HEK293 (cell line): ENCODE results near the gene CPNE2.

ENCODE experiments used
- HOXA7 ChIP-seq: sonication (generic); formaldehyde crosslinking; IDR thresholded peaks from 2 replicates; pipeline ENCODE4 v1.8.1; 2022; ENCODE audit warnings: missing genetic modification reagents, borderline replicate concordance
- HOXD13 ChIP-seq: sonication (generic); formaldehyde crosslinking; IDR thresholded peaks from 2 replicates; pipeline ENCODE4 v1.8.0; 2022; ENCODE audit warnings: missing genetic modification reagents, borderline replicate concordance
- KLF7 ChIP-seq: fragments of 450-650 bp; formaldehyde crosslinking; IDR thresholded peaks from 2 replicates; pipeline ENCODE4 v1.5.1; 2016; ENCODE audit warnings: missing biosample characterization, missing genetic modification characterization, borderline replicate concordance
- MYNN ChIP-seq: fragments of 450-650 bp; formaldehyde crosslinking; IDR thresholded peaks from 2 replicates; pipeline ENCODE4 v1.5.1; 2016; ENCODE audit warnings: missing biosample characterization, missing genetic modification characterization, borderline replicate concordance
- OSR2 ChIP-seq: fragments of 450-650 bp; formaldehyde crosslinking; IDR thresholded peaks from 2 replicates; pipeline ENCODE4 v1.5.1; 2016; ENCODE audit warnings: missing biosample characterization, missing genetic modification characterization
- PRDM6 ChIP-seq: fragments of 450-650 bp; formaldehyde crosslinking; IDR thresholded peaks from 2 replicates; pipeline ENCODE4 v1.5.1; 2017; ENCODE audit warnings: missing biosample characterization, missing genetic modification characterization
- SETDB1 ChIP-seq: IDR thresholded peaks from one replicate; pipeline ENCODE4 v1.6.1; 2017; ENCODE audit warnings: mild to moderate bottlenecking, low read length, moderate library complexity, mixed read lengths; ENCODE audit not compliant: insufficient read length
- TSHZ1 ChIP-seq: fragments of 450-650 bp; formaldehyde crosslinking; IDR thresholded peaks from 2 replicates; pipeline ENCODE4 v1.5.1; 2016; ENCODE audit warnings: missing biosample characterization, missing genetic modification characterization, borderline replicate concordance
- YY1 ChIP-seq: fragments of 450-650 bp; formaldehyde crosslinking; IDR thresholded peaks from 2 replicates; pipeline ENCODE4 v1.5.1; 2018; ENCODE audit warnings: missing biosample characterization, missing genetic modification characterization
- ZBTB1 ChIP-seq: fragments of 450-650 bp; formaldehyde crosslinking; IDR thresholded peaks from 2 replicates; pipeline ENCODE4 v1.5.1; 2016; ENCODE audit warnings: missing biosample characterization, missing genetic modification characterization
- ZBTB48 ChIP-seq: fragments of 450-650 bp; formaldehyde crosslinking; IDR thresholded peaks from 2 replicates; pipeline ENCODE4 v1.5.1; 2016; ENCODE audit warnings: missing biosample characterization, missing genetic modification characterization
- ZFP37 ChIP-seq: fragments of 450-650 bp; formaldehyde crosslinking; IDR thresholded peaks from 2 replicates; pipeline ENCODE4 v1.5.1; 2016; ENCODE audit warnings: missing biosample characterization, missing genetic modification characterization
- ZFP69B ChIP-seq: fragments of 450-650 bp; formaldehyde crosslinking; IDR thresholded peaks from 2 replicates; pipeline ENCODE4 v1.5.1; 2016; ENCODE audit warnings: missing biosample characterization, missing genetic modification characterization
- ZNF132 ChIP-seq: fragments of 450-650 bp; formaldehyde crosslinking; IDR thresholded peaks from 2 replicates; pipeline ENCODE4 v1.5.1; 2017; ENCODE audit warnings: missing biosample characterization, missing genetic modification characterization, borderline replicate concordance
- ZNF155 ChIP-seq: fragments of 450-650 bp; formaldehyde crosslinking; IDR thresholded peaks from 2 replicates; pipeline ENCODE4 v1.5.1; 2016; ENCODE audit warnings: missing biosample characterization, missing genetic modification characterization
- ZNF202 ChIP-seq: fragments of 450-650 bp; formaldehyde crosslinking; IDR thresholded peaks from 2 replicates; pipeline ENCODE4 v1.5.1; 2016; ENCODE audit warnings: missing biosample characterization, missing genetic modification characterization, borderline replicate concordance
- ZNF24 ChIP-seq: fragments of 450-650 bp; formaldehyde crosslinking; IDR thresholded peaks from 2 replicates; pipeline ENCODE4 v1.5.1; 2016; ENCODE audit warnings: missing biosample characterization, missing genetic modification characterization
- ZNF280C ChIP-seq: fragments of 450-650 bp; formaldehyde crosslinking; IDR thresholded peaks from 2 replicates; pipeline ENCODE4 v1.5.1; 2016; ENCODE audit warnings: missing biosample characterization, missing genetic modification characterization
- ZNF391 ChIP-seq: fragments of 450-650 bp; formaldehyde crosslinking; IDR thresholded peaks from 2 replicates; pipeline ENCODE4 v1.5.1; 2016; ENCODE audit warnings: low read depth, missing biosample characterization, missing genetic modification characterization, borderline replicate concordance
- ZNF398 ChIP-seq: fragments of 450-650 bp; formaldehyde crosslinking; IDR thresholded peaks from 2 replicates; pipeline ENCODE4 v1.5.1; 2017; ENCODE audit warnings: missing biosample characterization, missing genetic modification characterization
- ZNF426 ChIP-seq: fragments of 450-650 bp; formaldehyde crosslinking; IDR thresholded peaks from 2 replicates; pipeline ENCODE4 v1.5.1; 2017; ENCODE audit warnings: missing biosample characterization, missing genetic modification characterization, mild to moderate bottlenecking, inconsistent platforms, moderate library complexity
- ZNF488 ChIP-seq: fragments of 450-650 bp; formaldehyde crosslinking; IDR thresholded peaks from 2 replicates; pipeline ENCODE4 v1.5.1; 2016; ENCODE audit warnings: missing biosample characterization, missing genetic modification characterization
- ZNF530 ChIP-seq: fragments of 450-650 bp; formaldehyde crosslinking; IDR thresholded peaks from 2 replicates; pipeline ENCODE4 v1.5.1; 2016; ENCODE audit warnings: low read depth, missing biosample characterization, missing genetic modification characterization
- ZNF580 ChIP-seq: fragments of 450-650 bp; formaldehyde crosslinking; IDR thresholded peaks from 2 replicates; pipeline ENCODE4 v1.5.1; 2016; ENCODE audit warnings: missing biosample characterization, missing genetic modification characterization
- ZNF701 ChIP-seq: fragments of 450-650 bp; formaldehyde crosslinking; IDR thresholded peaks from 2 replicates; pipeline ENCODE4 v1.5.1; 2016; ENCODE audit warnings: missing biosample characterization, missing genetic modification characterization
- ZNF776 ChIP-seq: fragments of 450-650 bp; formaldehyde crosslinking; IDR thresholded peaks from 2 replicates; pipeline ENCODE4 v1.5.0; 2017; ENCODE audit warnings: missing biosample characterization, missing genetic modification characterization, borderline replicate concordance
- ZSCAN18 ChIP-seq: fragments of 450-650 bp; formaldehyde crosslinking; IDR thresholded peaks from 2 replicates; pipeline ENCODE4 v1.5.1; 2016; ENCODE audit warnings: missing biosample characterization, missing genetic modification characterization
- ZSCAN23 ChIP-seq: fragments of 450-650 bp; formaldehyde crosslinking; IDR thresholded peaks from 2 replicates; pipeline ENCODE4 v1.5.1; 2016; ENCODE audit warnings: missing biosample characterization, missing genetic modification characterization
- ZXDB ChIP-seq: fragments of 450-650 bp; formaldehyde crosslinking; IDR thresholded peaks from 2 replicates; pipeline ENCODE4 v1.5.1; 2016; ENCODE audit warnings: missing biosample characterization, missing genetic modification characterization

CPNE2 gene

GRCh38 chr16:57185446-57185944 is 93.1 kb downstream of the CPNE2 start (continued):
- TF ChIP-seq ZBTB48 (tag by site-specific recombination) (no peak), ZFP69B (tag by site-specific recombination) (no peak), ZNF426 (no peak), OSR2 (tag by site-specific recombination) (no peak), ZXDB (tag by site-specific recombination) (peak; percentile 64), YY1 (tag by site-specific recombination) (no peak; the same call in 1 of the 2 replicates), ZNF202 (tag by site-specific recombination) (no peak), ZNF24 (no peak), KLF7 (tag by site-specific recombination) (0 out of 2 replicates have a peak, but pooled peaks have one; percentile 23), ZBTB1 (no peak), ZNF701 (tag by site-specific recombination) (no peak), ZNF391 (tag by site-specific recombination) (0 out of 2 replicates have a peak, but pooled peaks have one; percentile 24), ZNF132 (tag by site-specific recombination) (no peak), ZNF398 (tag by site-specific recombination) (no peak), ZSCAN18 (0 out of 2 replicates have a peak, but pooled peaks have one; percentile 38), HOXD13 (no peak), ZNF280C (tag by site-specific recombination) (no peak), MYNN (tag by site-specific recombination) (no peak), HOXA7 (CRISPR knock-in tag) (no peak), SETDB1 (no peak), ZNF530 (no peak), ZNF776 (tag by site-specific recombination) (no peak), ZFP37 (tag by site-specific recombination) (0 out of 2 replicates have a peak, but pooled peaks have one; percentile 29), TSHZ1 (no peak), ZSCAN23 (tag by site-specific recombination) (no peak), ZNF488 (tag by site-specific recombination) (no peak), ZNF155 (tag by site-specific recombination) (no peak), PRDM6 (tag by site-specific recombination) (no peak), ZNF580 (tag by site-specific recombination) (peak; percentile 81)
